GM19238 (cell line): ENCODE results near the gene PDE3A.
"Not testable (repeated sequence)": the region's sequence is repeated elsewhere in the genome, so short reads cannot be mapped to it uniquely, and the experiment has no call there.

Experiments used
- DNase-seq: peaks from one replicate; pipeline ENCODE4 v3.0.0; 2011; ENCODE audit warnings: low spot score; ENCODE audit not compliant: insufficient read length

PDE3A gene

GRCh38 chr12:20372326-20373096, 4.2 kb downstream of the PDE3A start:
- no peak for DNase-seq

GRCh38 chr12:20374795-20375194, 6.5 kb downstream of the PDE3A start:
- DNase-seq = no peak

GRCh38 chr12:20375560-20375959, 7.2 kb downstream of the PDE3A start:
- DNase-seq = no peak

GRCh38 chr12:20376984-20377383, 8.6 kb downstream of the PDE3A start:
- no peak for DNase-seq

GRCh38 chr12:20377750-20378149, 9.4 kb downstream of the PDE3A start:
- DNase-seq = no peak

- no peak for DNase-seq
Observed at GRCh38 chr12:20382117-20382516, 13.8 kb downstream of the PDE3A start.

- DNase-seq = no peak
Observed at GRCh38 chr12:20383612-20384011, 15.3 kb downstream of the PDE3A start.

- not testable (repeated sequence) for DNase-seq
Observed at GRCh38 chr12:20384836-20385235, 16.5 kb downstream of the PDE3A start.

GRCh38 chr12:20390846-20391245, 22.5 kb downstream of the PDE3A start:
- no peak for DNase-seq

GRCh38 chr12:20392339-20392738, 24.0 kb downstream of the PDE3A start:
- no peak for DNase-seq

GRCh38 chr12:20393707-20394106, 25.4 kb downstream of the PDE3A start:
- DNase-seq = no peak

GRCh38 chr12:20395791-20396550, 27.6 kb downstream of the PDE3A start:
- no peak for DNase-seq

GRCh38 chr12:20398686-20399085, 30.3 kb downstream of the PDE3A start:
- no peak for DNase-seq

- no peak for DNase-seq
Observed at GRCh38 chr12:20400003-20400402, 31.7 kb downstream of the PDE3A start.

- DNase-seq = no peak
Observed at GRCh38 chr12:20403230-20403629, 34.9 kb downstream of the PDE3A start.

- DNase-seq = no peak
Observed at GRCh38 chr12:20404576-20405346, 36.4 kb downstream of the PDE3A start.

GRCh38 chr12:20409607-20410377, 41.5 kb downstream of the PDE3A start:
- no peak for DNase-seq

GRCh38 chr12:20410734-20411133, 42.4 kb downstream of the PDE3A start:
- DNase-seq = no peak

- no peak for DNase-seq
Observed at GRCh38 chr12:20411345-20411744, 43.0 kb downstream of the PDE3A start.

GRCh38 chr12:20415028-20415427, 46.7 kb downstream of the PDE3A start:
- no peak for DNase-seq

GRCh38 chr12:20415641-20416040, 47.3 kb downstream of the PDE3A start:
- DNase-seq = no peak
